Keratinocyte (primary cell): ENCODE measurements around the gene GPBP1.

Experiments used
- CTCF ChIP-seq, 3 experiments: IDR thresholded peaks in 1 of 3; conservative IDR thresholded peaks in 1 of 3; optimal IDR thresholded peaks in 1 of 3; 2 replicates in 2 of 3; 3 replicates in 1 of 3; pipeline versions ENCODE3 to v1.5.1; 2011; ENCODE audit warnings: low read length in 3 of 3, mild to moderate bottlenecking in 3 of 3, moderate library complexity in 2 of 3, control low read depth in 1 of 3, inconsistent platforms in 1 of 3; ENCODE audit not compliant: insufficient read depth in 2 of 3; ENCODE audit errors: extremely low read depth in 1 of 3
- EZH2 ChIP-seq: IDR thresholded peaks from one replicate; pipeline ENCODE4 v1.6.1; 2012; ENCODE audit warnings: inconsistent platforms, mild to moderate bottlenecking, low read length, moderate library complexity

- TF ChIP-seq EZH2 (no peak), CTCF (optimal IDR thresholded peaks at IDR 0.05 in 1 of 3, IDR thresholded peaks at IDR 0.05 in 1 of 3, conservative IDR thresholded peaks at IDR 0.05 in 1 of 3; ENCODE audit: extremely low read depth in 1 of 3, insufficient read depth in 2 of 3, low read length in 3 of 3) (no peak)
Measured at GRCh38 chr5:57179262-57180200, 5.7 kb downstream of the GPBP1 start.
